Chondrocyte (in vitro differentiated cells): ENCODE data around the gene LPCAT1. TPM values are rescaled to one million over a fixed set of nuclear protein-coding genes. Genes with fewer than 3 reads are reported as not detected.
A peak's percentile ranks its signal among the peaks of the same experiment; 100 is the strongest.

Experiments used
- DNase-seq: peaks from one replicate; pipeline ENCODE4 v3.0.0; 2021; ENCODE audit warnings: mixed read lengths, low spot score
- H3K27ac Mint-ChIP-seq: one replicate; pipeline ENCODE4 v1.8.0; 2021; ENCODE audit warnings: mild to moderate bottlenecking, moderate library complexity, mixed read lengths; ENCODE audit not compliant: unreplicated experiment
- H3K27me3 Mint-ChIP-seq: 2 replicates; pipeline ENCODE4 v1.8.0; 2021; ENCODE audit warnings: low read depth, mixed read lengths
- H3K36me3 Mint-ChIP-seq: 2 replicates; pipeline ENCODE4 v1.8.0; 2021; ENCODE audit warnings: low read depth, mixed read lengths
- H3K4me1 Mint-ChIP-seq: 2 replicates; pipeline ENCODE4 v1.8.0; 2021; ENCODE audit warnings: low read depth, mild to moderate bottlenecking, mixed read lengths
- H3K4me3 Mint-ChIP-seq: one replicate; pipeline ENCODE4 v1.8.0; 2021; ENCODE audit warnings: mild to moderate bottlenecking, moderate library complexity, mixed read lengths; ENCODE audit not compliant: unreplicated experiment
- H3K9me3 Mint-ChIP-seq: 2 replicates; pipeline ENCODE4 v1.8.0; 2021; ENCODE audit warnings: low read depth, mixed read lengths
- CTCF ChIP-seq: fragments of 200-600 bp; sonication (generic); IDR thresholded peaks from 2 replicates; pipeline ENCODE4 v1.5.0; 2021; ENCODE audit warnings: antibody characterized with exemption, mild to moderate bottlenecking, moderate library complexity
- total RNA-seq: library from RNA; stranded (reverse); gene quantifications from 3 replicates; pipeline ENCODE4 v1.2.1, GENCODE V29; 2021

The LPCAT1 gene
- total RNA-seq, 1 donor from 2014 or later: 49.4 TPM

- TF ChIP-seq CTCF: no peak
- H3K36me3 Mint-ChIP-seq: peaks cover 36% of the 10 kb centered on the region
- H3K27ac Mint-ChIP-seq: no peak overlapping the region
- H3K9me3 Mint-ChIP-seq: no peaks in the 10 kb centered on the region
- H3K27me3 Mint-ChIP-seq: no peaks in the 10 kb centered on the region
- H3K4me1 Mint-ChIP-seq: peaks cover 2% of the 10 kb centered on the region
- no peak overlapping the region for H3K4me3 Mint-ChIP-seq
- DNase-seq: peak; percentile 90
Observed at GRCh38 chr5:1466631-1467265, 57.0 kb downstream of the LPCAT1 start.

GRCh38 chr5:1465966-1466471 lies 57.7 kb downstream of the LPCAT1 start:
- Mint-ChIP-seq H3K9me3 (no peaks in the 10 kb centered on the region), H3K4me3 (no peak overlapping the region), H3K27ac (no peak overlapping the region), H3K4me1 (peaks cover 2% of the 10 kb centered on the region), H3K27me3 (no peaks in the 10 kb centered on the region), H3K36me3 (peaks cover 35% of the 10 kb centered on the region)
- no peak for TF ChIP-seq CTCF
- DNase-seq: peak; percentile 81

GRCh38 chr5:1465117-1465516 lies 58.6 kb downstream of the LPCAT1 start:
- H3K27ac Mint-ChIP-seq: no peak overlapping the region

GRCh38 chr5:1464511-1464910 lies 59.2 kb downstream of the LPCAT1 start:
- H3K9me3 Mint-ChIP-seq: no peaks in the 10 kb centered on the region
- no peak for DNase-seq
- no peak overlapping the region for H3K4me3 Mint-ChIP-seq
- peaks cover 45% of the 10 kb centered on the region for H3K36me3 Mint-ChIP-seq
- no peaks in the 10 kb centered on the region for H3K27me3 Mint-ChIP-seq
- TF ChIP-seq CTCF: no peak
- no peak overlapping the region for H3K27ac Mint-ChIP-seq
- H3K4me1 Mint-ChIP-seq: peaks cover 2% of the 10 kb centered on the region

More at GRCh38 chr5:1465117-1465516, 58.6 kb downstream of the LPCAT1 start:
- Mint-ChIP-seq H3K4me3 (no peak overlapping the region), H3K4me1 (peaks cover 2% of the 10 kb centered on the region), H3K36me3 (peaks cover 41% of the 10 kb centered on the region), H3K9me3 (no peaks in the 10 kb centered on the region), H3K27me3 (no peaks in the 10 kb centered on the region)
- DNase-seq: no peak
- no peak for TF ChIP-seq CTCF

GRCh38 chr5:1464096-1464446 lies 59.7 kb downstream of the LPCAT1 start:
- H3K27ac Mint-ChIP-seq: no peak overlapping the region
- no peak for TF ChIP-seq CTCF
- H3K36me3 Mint-ChIP-seq: peaks cover 45% of the 10 kb centered on the region
- H3K9me3 Mint-ChIP-seq: no peaks in the 10 kb centered on the region
- H3K4me1 Mint-ChIP-seq: peaks cover 2% of the 10 kb centered on the region
- no peaks in the 10 kb centered on the region for H3K27me3 Mint-ChIP-seq
- H3K4me3 Mint-ChIP-seq: no peak overlapping the region
- DNase-seq: no peak
